Activated T-helper 1 cell treated with Interleukin-2 at 50 U/mL for 16 hours (primary cell): ENCODE data around the gene CYP11A1.

Experiments
- DNase-seq: peaks from one replicate; pipeline ENCODE4 v3.0.0-alpha.2; 2020; ENCODE audit warnings: low read depth

CYP11A1 gene

DNA sequence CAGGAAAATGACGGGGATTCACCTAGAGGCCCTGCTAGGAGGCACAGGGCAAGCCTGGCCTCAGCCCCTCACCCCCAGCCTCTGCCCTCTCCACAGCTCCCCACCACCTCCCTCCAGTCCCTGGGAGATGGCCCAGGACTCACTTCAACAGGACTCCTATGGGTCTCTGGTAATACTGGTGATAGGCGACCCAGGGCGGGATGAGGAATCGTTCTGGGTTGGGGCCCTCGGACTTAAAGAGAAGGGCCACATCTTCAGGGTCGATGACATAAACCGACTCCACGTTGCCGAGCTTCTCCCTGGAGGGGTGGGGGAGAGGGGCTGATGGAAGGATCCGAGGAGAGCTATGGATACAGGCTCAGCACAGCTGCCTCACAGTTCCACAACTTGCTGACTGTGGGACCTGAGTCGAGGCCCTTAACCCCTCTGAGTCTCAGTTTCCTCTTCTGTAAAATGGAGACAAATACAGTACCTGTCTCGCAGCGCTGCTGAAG lies 19.6 kb downstream of the CYP11A1 start:
- DNase-seq, result no peak

DNA sequence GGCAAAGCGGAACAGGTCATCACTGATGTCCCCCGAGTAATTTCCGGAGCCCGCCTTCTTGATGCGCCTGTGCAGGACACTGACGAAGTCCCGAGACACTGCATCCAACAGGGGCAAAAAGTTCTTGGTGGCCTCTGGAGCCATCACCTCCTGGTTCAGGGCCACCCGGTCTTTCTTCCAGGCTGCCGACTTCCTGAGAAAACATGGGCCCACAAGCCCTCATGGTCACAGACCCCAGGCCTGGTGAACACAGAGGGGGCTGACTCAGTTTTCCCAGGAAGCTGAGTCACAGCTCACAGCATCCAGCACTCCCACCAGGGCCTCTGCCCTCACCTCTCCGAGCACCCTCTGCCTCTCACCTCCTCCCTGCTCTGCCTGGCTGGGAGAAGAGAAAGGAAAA lies 22.4 kb downstream of the CYP11A1 start:
- DNase-seq, result no peak

GRCh38 chr15:74343797-74344127 lies 23.7 kb downstream of the CYP11A1 start:
- no peak for DNase-seq

DNA sequence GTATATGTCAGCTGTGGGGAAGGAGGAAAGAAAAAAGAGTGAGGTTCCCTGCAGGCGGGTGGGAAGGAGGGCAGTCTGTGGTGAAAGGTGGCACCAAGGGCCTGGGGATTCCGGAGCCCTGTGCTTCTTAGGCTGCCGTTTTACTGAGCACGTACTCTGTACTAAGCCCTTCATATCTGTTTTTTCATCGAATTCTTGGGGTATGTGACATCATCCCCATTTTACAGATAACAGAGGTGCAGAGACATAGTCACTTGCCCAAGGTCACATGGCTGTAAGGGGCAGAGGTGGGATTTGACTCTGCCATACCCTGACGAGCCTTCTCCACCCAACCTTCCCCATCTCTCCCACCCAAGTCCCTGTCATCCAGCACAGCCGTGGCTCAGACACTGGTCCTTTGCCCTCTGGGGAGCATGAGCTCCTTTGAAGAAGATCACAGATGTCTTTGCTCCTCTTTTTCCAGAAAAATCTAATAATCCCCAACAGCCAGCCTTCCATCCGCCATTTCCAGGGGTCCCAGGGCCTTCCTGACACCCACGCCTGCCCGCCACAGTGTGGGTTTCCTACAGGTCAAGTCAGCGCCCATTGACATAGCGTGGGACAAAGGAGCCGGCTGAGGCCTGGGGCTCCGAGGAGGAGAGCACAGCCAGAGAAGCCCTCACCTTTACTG lies 24.2 kb downstream of the CYP11A1 start:
- no peak for DNase-seq

GRCh38 chr15:74340150-74340549 lies 27.3 kb downstream of the CYP11A1 start:
- DNase-seq, result no peak

DNA sequence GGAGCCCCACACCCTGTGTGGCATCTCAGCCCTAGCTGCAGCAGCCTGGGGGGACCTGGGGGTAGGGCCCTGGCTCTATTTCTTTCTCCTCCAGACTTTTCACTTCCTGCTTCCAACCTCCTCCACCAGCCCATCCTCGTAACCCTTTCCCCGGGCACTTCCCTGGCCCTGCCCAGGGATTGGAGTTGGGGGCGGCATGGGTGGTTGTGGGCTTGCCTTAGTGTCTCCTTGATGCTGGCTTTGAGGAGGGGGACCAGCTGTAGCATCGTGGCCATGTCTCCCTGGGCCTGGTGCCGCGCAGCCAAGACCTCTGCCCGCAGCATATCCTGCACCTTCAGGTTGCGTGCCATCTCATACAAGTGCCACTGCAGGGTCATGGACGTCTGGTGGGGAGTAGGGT lies 28.1 kb downstream of the CYP11A1 start:
- DNase-seq, result no peak

GRCh38 chr15:74338676-74339075 lies 28.8 kb downstream of the CYP11A1 start:
- DNase-seq, result no peak

DNA sequence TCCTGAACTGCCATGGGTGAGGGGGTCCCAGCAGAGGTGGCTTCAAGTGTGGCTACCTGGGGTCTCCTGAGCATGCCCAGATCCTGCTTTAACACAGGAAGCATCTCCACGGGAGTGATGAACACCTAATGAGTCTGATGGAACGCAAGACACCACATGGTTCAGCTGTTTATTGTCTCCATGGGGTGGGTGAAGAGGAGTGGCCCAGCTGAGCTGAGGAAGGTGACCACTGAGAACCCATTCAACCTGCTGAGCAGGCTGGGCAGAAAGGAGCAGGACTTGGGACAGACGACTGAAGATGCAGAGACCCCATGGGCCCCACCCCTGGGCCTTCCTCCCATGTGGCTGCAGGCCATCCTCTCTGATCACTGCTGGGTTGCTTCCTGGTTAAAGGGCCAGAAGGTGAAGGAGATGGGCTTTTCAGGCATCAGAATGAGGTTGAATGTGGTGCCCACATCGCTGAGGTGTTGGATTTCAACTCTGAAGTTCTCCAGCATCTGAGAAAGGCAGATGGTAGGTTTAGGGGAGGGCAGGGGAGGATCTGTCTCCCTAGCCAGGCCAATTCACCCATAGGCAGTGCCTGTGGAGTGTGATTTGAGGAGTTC lies 29.7 kb downstream of the CYP11A1 start:
- DNase-seq, result no peak

- DNase-seq, result no peak
Measured at GRCh38 chr15:74337146-74337545, 30.3 kb downstream of the CYP11A1 start.

GRCh38 chr15:74336061-74337005 lies 31.1 kb downstream of the CYP11A1 start:
- no peak for DNase-seq

DNA sequence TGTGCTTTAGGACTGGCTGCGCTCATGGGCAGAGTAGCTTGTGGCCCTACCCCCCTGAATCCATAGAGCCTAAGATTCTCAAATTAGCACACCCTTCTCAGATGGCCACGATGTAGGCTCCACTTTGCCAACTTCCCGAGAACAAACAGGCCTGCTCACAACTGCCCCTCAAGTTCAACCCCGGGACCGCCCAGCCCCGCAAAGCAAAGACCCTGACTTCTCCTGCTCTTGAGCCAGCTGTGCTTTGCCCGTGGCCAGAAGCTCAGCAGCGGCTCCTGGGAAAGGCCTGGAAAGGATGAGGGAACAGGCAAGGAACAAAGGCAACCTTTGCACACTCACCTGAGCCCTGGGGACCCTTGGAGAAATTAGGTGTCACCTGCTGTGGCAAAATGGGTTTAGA lies 32.0 kb downstream of the CYP11A1 start:
- DNase-seq, result no peak

DNA sequence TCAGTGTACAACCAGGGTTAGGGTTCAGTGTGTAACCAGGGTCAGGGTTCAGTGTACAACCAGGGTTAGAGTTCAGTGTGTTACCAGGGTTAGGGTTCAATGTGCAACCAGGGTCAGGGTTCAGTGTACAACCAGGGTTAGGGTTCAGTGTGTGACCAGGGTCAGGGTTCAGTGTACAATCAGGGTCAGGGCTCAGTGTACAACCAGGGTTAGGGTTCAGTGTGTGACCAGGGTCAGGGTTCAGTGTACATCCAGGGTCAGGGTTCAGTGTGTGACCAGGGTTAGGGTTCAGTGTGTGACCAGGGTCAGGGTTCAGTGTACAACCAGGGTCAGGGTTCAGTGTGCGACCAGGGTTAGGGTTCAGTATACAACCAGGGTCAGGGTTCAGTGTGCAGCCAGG lies 33.3 kb downstream of the CYP11A1 start:
- no peak for DNase-seq

DNA sequence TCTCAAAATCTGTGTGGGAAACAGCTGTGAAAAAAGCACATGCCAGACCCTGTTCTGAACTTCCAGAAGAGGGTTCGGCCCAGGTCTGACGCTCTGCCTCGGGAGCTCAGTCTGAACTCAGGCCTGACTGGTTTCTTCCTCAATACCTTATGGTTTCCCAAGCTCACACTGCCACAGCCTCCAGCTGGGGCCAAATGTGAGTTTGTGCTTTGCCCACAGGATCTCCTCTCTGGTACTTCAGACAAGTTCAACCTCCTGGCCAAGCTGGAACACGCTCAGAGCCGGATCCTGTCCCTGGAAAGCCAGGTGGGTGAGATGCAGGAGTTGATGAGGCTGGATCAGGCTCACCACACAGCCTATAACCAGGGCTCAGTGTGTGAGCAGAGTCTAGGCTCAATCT lies 33.8 kb downstream of the CYP11A1 start:
- DNase-seq, result no peak

- DNase-seq, result no peak
Measured at GRCh38 chr15:74333093-74333492, 34.4 kb downstream of the CYP11A1 start.

- DNase-seq, result no peak
Measured at GRCh38 chr15:74332611-74333010, 34.8 kb downstream of the CYP11A1 start.

- no peak for DNase-seq
Measured at GRCh38 chr15:74332011-74332410, 35.4 kb downstream of the CYP11A1 start.

- DNase-seq, result no peak
Measured at GRCh38 chr15:74330861-74331408, 36.5 kb downstream of the CYP11A1 start.

DNA sequence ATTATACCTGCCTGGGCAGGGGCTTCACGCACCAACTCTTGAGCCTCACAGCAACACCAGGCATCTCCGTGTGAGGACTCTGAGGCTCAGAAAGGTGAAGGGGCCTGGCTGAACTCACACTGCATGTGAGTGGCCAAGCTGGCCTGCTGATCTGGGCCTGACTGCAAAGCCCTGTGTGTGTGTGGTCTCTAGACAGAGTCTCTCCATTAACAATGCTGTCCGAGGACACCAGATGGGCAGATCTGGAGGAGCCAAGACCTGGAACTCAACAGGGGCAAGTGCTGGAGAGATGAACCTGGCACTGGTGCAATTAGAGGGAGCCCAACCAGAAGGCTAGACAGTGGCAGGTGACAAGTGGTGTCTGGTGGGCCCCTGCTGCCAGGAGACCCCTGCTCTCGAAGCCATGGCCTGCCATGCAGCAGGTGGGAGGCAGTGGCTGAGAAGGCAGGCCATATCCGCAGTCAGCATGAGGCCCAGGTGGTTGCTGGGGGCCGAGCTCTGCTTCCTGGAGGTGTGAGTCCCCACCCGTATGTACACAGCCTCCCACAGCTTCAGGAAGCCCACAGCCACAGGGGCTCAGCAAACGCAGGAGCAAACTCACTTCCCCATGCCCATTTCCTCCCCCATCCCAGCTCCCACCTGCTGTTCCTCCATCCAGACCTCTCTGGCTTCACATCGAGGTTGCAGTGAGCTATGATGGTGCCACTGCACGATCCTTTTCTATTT lies 39.0 kb downstream of the CYP11A1 start:
- no peak for DNase-seq

DNA sequence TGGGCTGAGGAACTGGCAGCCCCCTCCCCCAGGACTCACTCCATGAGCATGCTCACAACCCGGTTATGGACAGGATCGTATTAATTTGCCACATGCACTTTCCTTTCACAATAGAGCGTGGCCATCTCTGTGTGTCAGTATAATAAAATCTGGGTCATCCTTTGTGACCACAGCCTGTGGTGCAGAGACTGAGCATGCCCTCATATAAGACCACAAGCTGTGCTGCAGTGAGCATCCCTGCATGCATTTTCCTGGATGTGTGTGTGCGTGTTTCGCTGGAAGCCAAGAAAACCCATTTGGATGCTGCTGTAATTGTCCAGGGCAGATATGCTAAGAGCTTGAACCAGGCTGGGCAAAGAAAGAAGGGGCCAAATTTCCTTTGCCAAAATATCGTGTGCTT lies 39.7 kb downstream of the CYP11A1 start:
- DNase-seq, result no peak

- no peak for DNase-seq
Measured at GRCh38 chr15:74326746-74327145, 40.7 kb downstream of the CYP11A1 start.

- no peak for DNase-seq
Measured at GRCh38 chr15:74324714-74325113, 42.7 kb downstream of the CYP11A1 start.
